GM21515 (cell line): ENCODE data around the gene PDZD8.

Source experiments
- ATAC-seq: cut with Tn5 transposase; IDR thresholded peaks from one replicate; pipeline ENCODE4 v1.9.1; 2021; ENCODE audit not compliant: unreplicated experiment

PDZD8 gene

DNA sequence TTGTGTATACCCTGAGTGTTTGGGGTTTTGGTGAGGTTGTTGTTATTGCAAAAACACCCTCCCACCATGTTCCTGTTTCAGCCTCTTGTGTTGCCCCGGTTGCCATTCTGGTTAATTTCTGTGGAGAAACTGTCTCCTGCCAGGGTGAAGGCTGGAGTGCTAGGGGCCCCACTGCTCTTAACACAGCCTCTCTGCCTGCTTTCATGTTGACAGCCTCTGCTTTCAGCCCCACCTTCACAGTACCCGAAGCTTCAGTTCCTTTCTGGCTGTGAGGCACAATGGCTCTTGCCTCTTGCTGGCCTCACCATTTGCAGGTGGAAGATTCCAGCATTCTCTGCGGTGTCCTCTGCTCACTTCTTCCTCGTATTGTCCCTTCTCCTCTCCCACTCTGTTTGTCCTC, 115.2 kb downstream of the PDZD8 start:
- ATAC-seq = no peak

DNA sequence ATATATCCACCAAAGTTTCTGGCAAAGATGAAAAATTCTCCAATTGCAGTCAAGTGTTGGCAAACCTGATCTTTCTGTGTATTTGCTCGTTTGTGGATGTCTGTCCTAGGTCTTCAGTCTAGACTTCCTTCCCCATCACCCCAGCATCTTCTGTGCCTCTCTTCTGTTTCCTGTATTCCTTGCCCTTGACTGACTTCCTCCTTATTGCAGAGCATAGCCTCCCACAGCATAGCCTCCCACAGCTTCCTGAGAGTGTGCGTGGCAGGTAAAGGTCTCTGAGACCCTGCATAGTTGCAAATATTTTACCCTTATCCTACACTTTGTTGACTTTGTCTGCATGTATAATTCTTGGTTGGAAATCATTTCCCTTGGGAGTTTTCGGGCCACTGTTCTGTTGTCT, 116.0 kb downstream of the PDZD8 start:
- no peak for ATAC-seq

DNA sequence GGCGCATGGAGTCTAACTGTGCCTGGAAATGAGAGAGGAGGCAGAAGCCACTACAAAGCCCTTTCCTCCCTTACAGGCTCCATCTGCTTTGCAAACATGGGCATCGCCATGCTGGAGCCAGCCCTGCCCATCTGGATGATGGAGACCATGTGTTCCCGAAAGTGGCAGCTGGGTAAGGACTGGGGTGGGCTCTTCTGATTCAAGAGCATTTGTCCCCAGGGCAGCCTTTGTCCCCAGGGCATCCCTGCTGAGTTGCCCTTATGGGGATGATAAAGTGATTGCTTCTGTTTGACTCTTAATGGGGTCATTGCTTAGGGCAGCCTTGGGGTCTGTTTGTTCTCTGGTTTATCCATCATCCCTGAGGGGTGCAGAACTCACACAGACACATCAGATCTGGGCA, 117.5 kb downstream of the PDZD8 start:
- ATAC-seq = no peak

DNA sequence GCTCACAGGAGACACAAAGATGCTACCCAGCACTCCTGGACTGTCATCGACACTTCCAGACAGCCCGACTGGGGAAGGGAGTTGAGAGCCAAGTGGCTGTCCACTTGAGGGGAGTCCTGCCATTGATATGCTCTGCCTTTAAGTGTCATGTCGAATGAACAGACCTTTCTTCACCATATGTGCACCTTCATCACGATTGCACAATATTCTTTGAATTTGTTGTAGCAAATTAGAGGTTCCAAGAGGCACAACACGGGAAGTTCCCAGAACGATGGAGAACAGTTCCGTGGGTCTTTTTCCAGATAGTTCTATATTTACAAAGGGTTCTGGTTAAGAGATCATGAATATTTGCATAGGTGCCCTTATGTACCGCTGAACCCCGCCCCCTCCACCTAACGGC, 118.3 kb downstream of the PDZD8 start:
- ATAC-seq = no peak

DNA sequence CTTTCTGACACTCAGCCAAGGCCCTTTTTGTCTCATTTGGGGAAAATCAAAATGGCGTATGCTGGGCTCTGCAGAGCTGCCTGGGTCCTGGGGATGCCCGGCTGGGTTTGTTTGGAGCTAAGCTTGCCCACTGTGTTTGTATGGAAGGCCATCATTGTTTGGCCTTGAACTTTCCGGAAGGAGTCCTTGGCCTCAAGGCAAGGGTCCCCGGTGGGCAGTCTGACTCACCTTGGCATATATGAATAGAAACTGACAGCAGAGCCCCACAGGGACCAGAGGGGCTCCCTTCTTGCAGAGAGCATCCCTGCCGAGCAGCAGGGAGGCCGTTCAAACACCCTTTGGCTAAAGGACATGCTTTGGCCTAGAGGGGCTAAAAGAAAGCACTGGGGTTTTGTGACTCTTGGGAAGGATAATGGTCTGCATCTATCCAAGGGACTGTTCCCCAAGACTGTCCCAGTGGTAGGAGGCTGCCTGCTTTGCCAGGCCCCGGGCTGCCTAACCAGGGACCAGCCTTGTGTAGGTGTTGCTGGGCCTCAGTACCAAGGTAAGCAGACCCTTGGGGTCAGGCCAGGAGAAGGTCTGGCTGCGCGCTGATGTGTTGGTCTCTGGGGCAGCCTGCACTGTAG, 119.3 kb downstream of the PDZD8 start:
- no peak for ATAC-seq

DNA sequence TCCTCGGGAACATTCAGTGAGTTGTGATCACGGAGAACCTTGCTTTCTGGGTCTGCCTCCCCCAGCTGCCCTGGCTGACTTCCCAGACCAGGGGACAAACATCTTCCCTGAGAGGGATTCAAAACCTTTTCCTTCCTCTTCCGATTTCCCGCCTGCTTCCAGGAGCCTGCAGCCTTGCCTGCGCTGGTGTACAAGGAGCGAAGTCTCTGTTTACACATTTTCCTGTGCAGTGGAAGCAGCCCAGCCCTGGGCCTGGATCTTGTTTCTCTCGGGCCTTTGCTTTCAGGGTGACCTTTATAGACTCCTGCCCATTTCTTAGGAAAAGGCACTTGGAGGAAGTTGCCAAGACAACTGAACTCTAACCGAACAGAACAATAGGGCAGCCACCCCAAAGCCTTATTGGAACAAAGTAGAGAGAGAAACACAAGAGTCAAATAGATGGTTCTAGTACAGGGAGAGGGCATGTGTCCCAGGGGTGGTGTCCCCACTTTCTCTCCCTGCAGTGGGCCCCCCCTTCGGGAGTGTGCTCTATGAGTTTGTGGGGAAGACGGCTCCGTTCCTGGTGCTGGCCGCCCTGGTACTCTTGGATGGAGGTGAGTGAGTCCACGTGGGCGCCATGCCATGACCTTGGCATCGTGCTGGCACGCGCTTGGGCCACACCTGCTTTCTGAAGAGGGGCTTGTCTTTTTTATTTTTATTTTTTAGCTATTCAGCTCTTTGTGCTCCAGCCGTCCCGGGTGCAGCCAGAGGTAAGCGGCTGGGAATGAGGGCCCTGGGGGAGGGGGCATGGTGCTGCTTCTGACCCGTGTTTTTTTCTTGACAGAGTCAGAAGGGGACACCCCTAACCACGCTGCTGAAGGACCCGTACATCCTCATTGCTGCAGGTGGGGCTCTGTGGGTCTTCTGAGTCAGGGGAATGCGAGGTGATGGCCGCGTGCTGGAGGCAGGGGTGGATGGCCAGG, 120.2 kb downstream of the PDZD8 start:
- no peak for ATAC-seq

DNA sequence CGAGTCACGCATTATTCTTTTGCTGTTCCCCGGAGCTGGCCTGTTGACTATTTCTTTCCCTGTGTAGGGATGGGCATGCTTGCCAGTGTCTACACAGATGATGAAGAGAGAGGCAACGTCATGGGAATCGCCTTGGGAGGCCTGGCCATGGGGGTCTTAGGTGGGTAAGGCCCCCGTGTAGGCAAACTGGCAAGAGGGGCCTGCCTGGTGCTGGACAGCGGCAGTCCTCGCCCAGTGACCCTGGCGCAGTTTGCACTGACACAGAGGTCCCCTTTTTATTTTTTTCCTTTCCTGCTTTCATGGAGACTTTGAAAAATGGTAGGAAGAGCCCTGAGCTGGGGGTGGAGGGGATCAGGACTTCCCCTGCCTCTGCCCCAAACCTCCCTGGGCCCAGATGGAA, 120.9 kb downstream of the PDZD8 start:
- ATAC-seq = no peak

DNA sequence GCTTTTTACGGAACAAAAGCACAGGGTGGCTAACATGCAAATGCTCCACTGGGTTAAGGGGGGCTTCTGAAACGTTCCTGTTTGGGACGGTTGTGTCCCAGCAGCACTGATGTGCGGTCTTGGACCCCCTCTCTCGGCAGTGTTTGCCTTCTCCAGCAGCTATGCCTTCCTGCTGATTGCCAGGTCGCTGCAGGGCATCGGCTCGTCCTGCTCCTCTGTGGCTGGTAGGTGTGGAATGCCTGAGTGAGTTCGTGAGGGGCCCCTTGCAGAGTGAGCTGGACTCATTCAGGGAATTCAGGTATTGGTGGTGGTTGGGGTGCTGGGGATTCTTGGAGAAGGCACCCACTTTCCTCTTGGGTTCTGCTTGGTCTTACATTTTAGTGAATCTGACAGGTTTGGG, 121.3 kb downstream of the PDZD8 start:
- no peak for ATAC-seq

DNA sequence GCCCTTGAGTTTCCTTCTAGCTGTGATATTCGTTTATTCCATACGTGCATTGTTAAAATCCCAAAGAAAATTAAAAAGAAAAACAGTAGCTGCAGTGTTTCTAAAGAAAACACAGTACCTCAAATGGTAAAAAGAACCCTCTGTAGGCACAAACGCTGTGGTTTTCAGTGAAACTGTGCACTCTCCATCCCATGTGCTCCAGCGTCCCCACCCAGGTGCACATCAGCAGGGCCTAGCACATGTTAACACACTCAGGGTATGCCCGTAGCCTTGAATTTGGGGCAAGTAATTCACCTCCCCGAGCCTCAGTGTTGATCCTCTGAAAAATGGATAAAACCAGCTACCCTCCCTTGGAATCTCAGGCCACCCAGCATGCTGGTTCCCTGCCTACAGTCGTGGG, 124.8 kb downstream of the PDZD8 start:
- no peak for ATAC-seq

DNA sequence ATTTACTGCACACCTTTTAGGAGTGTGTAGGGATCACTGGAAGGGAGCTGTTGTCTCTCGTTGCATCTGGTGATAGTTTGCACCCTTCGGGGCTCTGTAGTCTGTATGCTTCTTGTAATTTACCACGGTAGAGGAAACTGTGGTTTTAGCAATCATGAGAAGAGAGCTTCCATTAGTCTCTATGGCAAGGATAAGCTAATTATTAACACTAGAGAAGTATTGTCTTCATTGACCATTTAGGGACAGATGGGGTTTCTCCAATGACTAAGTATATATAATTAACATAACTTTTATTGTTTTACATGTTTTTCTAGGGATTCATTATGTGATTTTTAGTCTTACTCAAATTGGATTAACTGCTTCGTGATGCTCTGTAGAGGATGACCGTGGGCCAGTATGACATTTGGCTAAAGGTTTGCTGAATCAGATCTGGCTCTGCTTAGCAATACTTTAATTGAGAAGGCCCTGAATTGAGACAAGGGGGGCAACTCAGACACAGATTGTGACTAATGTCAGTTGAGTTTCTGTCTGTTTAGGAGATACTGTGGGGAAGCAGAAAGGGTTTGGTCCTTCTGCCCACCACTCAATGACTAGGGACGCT, 125.6 kb downstream of the PDZD8 start:
- no peak for ATAC-seq

DNA sequence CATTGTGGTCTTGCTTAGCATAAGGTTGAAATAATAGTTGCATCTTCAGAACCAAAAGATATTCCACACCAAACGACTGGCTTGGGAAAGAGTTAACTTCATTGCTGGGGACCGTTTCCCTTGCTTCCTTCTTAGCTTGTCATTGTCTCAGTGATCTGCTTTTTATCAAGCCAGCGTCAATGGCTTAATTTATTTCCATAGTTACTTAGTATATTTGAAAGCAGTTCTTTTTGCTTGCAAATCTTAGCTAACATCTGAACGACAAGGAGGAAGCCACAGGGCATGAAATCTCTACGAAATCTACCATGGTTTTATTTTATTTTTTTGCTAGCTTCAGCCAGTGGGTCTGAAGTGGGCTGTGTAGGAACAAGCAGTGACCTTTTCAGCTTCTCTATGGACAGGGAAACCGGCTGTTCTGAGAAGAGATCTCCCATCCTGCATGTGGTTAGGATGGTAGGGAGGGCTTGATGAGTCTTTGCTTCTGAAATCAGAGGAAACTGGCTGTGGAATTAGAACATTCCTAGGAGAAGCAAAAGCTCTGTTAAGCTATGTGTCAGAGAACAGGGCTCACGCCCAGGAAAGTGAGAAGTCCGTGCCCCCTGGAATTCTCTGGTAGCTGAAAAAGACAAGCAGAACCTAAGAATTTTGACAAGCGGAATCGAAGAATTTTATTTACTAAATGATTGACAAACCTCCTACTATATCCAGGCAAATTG, 126.3 kb downstream of the PDZD8 start:
- no peak for ATAC-seq

DNA sequence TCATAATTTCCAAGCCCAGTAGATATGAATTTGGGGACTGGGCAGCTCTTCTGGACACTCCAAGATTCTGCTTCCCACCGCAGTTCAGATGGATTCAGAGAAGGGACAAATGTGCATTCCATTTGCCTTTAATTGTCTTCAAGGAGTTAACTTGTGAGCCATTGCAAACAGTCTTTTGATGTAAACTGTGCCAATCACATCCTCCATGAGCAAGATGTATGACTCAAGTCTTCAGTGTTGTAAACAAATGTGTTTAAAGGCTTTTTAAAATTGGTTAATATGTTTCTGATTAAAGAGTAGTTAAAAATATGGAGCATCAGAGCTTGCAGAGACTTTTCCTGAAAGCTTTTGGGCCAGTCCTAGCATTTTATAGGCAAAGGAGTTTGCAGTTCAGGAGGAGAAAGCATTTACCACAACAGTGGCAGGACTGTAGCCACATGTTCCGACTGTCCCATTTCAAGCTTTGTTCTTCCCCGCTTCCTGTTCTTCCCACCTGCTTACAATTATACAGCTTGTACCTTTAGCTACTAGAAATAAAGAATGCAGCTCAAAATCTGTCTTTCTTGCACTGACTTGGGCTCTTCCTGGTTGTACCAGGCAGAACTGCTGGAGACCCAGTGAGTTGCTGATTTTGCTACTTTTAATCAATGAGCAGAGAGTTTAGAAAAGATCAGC, 128.1 kb downstream of the PDZD8 start:
- no peak for ATAC-seq

DNA sequence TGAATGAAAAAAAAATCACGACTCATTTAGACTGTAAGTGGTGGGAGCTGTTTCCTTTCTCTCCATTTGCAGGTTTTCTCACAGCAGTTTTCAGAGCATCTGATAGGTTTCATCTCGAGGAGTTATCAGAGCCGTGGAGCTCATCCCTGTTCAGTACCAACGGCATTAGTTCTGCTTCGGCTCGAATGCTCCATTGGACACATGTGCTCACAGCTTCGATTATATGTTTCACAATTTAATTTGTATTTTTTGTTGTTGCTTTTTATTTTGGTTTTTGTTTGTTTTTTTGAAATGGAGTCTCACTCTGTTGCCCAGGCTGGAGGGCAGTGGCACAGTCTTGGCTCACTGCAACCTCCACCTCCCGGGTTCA, 132.8 kb downstream of the PDZD8 start:
- no peak for ATAC-seq

DNA sequence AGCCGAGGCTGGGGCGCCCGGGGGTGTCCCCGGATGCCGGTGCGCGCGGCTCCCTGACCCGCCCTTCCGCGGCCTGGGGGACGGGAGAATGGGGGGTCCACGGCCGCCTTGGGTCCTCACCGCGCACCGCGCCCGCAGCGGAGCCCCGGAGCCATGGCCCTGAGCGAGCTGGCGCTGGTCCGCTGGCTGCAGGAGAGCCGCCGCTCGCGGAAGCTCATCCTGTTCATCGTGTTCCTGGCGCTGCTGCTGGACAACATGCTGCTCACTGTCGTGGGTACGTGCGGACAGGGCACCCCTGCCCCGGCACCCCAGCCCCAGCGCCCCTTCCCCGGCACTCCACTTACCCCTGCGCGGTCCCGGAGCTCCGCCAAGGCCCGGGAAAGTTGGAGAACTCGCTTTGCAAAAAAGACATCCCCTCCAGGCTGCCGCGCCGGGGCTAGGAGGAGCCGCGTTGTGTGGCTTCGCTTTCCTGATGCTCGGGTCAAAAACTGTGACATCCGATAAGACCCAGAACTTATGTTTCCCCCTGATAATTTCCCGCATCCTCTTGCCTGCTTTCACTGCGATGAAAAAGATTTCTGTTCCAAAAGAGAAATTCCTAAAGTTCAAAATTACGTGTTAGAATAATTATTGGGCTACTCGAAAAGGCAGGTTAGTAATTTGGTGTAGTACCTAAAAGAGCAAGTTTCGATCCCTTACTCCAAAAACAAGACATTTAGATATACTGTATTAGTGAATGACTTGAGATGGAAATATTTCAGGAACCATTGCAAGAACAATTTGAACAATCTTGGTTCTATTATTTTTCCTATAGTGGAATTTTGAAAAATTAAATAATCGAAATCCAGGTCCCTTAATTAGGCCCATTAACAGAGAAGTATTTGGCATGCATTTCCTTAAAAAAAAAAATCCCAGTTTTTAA, 133.4 kb downstream of the PDZD8 start:
- ATAC-seq = no peak

DNA sequence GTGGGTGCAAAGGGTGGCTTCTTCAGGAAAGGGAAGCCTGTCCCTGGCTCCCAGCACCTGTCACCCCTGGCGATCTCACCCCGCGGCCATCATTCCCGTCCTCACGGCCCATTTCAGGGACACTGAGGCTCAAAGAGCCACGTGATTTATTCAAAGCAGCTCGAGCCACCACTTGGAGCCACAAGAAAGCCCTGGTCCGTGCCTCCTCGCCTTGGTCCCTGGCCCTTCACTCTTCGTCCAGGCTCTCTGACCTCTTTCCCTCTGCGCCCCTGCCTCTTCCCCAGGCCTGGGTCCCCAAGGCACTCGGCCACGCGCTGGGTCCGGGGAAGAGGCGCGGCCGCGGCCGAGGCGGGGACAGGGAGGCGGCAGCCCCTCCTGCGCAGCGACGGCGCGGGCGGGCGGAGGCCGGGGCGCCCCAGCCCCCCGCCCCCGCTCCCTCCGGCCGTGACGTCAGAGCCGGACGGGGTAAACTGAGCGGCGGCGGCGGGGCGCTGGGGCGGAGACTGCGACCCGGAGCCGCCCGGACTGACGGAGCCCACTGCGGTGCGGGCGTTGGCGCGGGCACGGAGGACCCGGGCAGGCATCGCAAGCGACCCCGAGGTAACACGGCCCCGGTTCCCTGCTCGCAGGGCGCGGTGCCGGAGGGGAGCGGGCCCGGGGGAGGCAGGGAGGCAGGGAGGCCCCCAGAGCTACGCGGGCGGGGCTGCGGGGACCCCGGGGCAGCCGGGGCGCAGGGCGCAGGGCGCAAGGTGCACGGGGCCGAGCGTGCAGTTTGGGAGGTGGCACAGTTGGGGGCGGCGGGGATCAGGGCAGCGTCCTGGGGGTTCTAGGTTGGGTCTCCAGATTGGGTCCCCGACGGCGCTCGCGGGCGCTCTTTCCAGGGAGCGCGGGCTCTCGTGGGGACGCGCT, 134.4 kb downstream of the PDZD8 start, which contains the start of gene SLC18A2:
Gene SLC18A2 (plus strand): TSS at position 494 of the 909 bp plus-strand sequence. CDS start 580 bp downstream, outside the sequence.
- ATAC-seq = no peak

DNA sequence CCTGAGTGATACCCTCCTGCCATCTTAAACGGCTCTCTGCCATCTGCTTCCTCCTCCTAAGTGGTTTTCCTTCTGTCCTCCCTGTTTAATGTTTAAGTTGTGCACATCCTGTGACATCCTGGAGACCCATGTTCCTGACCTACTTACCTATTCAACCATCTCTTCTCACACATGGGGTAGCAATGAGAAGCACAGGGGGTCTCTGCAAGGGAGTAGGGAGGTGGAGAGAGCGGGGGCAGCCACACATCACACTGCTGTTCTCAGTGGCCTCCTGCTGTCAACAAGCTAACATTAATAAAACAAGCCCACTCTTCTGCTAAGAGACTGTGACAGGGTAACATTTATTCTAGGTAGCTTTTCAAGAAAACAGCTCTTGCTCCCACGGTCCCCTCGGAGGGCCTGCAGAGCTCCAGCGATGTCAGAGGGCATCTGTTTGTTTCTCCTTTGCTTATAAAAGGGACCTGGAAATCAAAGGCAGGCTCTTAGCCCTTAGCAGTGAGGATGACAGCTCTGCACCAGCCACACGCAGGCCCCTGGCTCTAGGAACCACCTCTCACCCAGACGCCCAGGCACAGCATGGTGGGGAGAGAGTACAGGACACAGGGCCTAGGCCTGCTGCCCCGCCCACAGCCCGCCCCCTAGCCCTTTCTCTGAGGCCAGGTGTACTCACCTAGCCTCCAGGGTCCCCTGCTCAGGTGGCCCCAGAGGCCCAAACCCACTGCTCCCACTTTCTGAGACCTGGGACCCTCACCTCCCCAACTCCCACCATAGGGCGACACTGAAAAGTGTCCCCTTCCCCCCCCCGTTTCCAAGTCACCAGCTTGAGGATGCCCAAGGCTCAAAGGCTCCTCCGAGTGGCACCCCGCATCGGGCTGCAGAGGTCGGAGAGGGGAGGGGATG, 135.3 kb downstream of the PDZD8 start:
- ATAC-seq = no peak

DNA sequence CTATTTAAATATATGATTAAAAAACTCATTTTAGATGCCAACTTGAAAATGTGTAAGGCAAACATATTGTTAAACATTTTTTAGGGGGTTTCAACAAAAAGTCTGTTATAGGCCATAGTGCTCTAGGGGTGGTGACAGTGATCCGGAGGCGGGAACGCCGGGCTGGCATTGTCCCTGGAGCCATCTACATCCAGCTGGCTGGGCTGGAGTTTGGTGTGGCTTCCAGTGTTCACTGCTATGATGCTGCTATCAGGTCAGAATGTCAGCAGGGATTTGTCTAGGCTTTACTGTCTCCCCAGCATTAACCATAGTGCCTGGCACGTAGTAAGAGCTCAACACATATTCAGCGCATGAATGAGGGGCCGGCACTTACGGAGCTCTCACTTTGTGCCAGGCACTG, 136.2 kb downstream of the PDZD8 start:
- no peak for ATAC-seq
